GM18868 (cell line): ENCODE results near the gene COBL.

Experiments
- ATAC-seq: cut with Tn5 transposase; IDR thresholded peaks from one replicate; pipeline ENCODE4 v1.9.1; 2021; ENCODE audit warnings: mild to moderate bottlenecking, moderate library complexity; ENCODE audit not compliant: unreplicated experiment

The COBL gene

DNA sequence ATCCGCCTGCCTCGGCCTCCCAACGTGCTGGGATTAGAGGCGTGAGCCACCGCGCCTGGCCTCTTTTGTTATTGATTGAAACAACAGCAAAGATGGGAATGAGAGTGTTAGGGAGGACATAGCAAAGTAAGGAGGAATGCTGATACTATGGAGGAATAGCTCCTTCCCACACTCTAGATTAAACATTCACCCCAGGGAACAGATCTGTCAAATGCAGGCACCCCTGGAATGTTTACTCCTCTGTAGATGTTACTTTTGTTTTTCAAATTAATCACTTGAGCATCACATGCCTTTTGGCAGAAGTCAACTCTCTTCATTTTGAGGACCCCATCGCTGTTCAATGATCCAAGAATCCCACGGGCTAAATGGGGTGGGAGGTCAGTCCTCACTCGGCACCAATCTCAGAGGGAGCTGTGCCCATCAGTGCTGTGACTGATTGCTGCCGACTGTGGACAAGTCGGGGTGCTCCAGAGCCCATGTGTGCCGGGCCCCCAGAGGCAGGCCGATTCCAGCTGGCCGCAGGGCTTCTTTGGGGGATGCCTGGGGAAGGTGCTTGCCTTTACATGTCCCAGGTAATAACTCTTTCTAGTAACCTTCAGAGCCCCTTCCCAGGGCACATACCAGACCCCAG lies 10.2 kb upstream of the COBL start:
- ATAC-seq: no peak

DNA sequence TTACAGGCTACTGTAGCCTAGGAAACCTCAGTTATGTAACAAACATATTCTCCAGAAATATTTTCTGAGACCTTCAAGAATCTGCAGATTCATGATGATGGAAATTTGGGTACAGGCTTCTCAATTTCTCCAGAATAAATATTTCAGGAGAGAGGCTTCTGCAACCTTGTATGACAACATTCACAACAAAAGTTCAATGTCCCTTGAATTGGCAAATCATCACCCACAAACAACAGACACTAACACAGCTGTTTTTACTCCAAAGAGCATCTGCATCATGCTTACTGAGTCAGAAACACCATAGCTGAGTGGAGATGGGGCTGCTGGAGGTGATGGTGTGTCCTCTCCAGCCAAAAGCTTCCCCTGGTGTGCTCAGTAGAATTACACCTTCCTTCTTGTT lies 9.3 kb upstream of the COBL start:
- ATAC-seq: no peak

DNA sequence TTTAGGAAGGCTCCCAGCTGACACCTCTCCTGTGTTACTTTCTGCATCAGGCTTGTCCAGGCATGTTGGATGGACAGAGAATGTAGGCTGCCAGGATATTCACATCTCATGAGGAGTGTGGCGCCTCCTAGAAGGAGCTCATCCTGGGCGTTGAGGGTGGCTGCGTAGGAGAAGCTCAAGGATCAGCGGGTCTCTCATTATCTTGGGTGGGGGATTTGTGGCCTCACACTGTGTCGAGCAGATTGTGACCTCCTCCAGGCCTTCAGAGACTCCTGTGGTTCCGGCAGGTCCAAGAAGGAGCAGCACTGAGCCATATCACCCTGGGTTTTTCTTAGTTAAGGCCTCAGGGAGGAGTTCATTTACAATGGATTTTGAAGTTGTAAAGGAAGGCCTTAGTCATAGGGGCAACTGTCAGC lies 8.7 kb upstream of the COBL start:
- ATAC-seq: no peak

DNA sequence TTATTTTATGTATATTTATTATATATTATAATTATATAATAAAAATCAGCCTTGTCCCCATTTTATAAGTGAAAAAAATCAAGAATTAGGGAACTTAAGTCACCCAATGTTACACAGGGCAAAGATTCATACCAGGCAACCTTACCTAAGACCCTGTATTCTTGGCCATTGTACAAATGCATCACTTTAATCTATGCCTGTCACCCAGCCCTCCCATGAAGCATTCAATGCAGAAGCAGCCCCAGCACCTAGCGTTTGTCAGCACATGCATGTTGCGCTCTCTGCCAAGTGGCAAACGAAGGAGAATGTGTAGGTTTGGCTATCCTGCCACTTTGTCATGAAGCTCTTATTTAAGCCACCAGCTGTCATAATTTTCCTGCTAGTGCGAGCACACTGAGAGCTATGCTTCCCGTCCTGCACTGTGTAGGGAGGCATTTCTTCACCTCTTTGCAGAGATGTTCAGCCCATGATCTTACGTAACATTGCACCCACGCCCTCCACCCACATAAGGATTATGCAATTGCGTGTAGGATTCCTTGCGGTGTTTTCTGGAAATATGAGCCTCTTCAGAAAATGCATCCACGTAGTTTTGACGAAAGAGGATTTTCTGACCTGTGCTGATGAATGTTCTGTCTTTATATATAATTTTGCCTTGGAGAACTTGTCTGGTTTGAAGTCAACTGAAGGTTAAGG lies 7.7 kb upstream of the COBL start:
- ATAC-seq: no peak

DNA sequence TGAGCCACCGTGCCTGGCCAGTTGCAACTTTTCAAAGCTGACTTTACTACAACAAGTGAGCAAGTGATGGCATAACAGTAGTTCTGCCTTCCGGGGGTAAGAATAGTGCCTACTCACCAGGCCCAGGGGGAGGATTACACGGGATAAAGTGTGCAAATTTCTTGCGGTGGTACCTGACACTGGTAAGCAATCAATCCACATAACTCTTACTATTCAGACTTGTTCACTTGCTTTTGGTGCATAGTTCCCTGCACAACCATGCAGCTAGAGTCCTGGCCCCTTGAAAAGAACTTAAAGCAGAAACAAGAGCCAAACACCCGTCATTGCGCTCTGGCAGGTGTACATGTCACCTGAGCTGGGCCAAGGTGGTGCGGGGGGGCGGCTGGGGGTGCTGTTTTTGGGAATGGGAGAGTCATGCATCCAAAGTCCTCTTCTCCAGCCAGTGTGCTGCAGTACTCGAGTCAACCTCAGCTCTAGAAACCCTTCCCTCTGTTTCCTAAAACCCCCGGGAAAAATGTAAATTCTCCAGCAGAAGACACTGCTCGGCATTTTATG lies 5.4 kb upstream of the COBL start:
- ATAC-seq: no peak

DNA sequence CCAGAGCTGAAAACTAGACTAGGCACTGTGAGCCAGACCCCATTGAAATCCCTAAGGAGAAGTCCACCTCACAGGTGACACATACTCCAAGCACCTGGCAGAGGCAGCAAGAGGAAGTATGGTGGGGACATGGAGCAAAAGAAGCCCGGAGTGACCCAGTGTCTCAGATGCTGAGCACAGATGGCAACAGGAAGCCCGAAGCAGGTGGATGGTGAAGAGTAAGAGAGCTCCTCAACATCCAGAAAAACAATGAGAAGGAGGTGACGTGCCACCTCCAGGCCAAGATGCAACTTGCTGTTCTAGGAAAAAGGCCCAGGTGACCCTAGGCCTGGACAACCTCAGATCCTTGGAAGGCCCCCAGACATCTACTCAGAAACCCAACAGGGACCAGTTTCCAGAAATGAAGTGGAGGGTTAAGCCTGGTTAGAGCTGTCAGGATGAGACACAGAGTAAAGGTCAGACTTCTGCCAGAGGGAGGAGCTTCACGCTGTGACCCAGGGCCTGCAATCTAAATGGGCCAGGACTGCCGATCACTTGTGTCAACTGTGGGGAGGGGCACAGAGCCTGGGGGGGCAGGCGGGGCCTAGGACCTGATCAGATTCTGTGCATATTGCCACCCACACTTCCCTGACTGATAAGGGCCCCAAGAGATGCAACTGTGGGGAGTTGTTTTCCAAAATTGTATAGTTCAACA lies 2.4 kb upstream of the COBL start:
- no peak for ATAC-seq

DNA sequence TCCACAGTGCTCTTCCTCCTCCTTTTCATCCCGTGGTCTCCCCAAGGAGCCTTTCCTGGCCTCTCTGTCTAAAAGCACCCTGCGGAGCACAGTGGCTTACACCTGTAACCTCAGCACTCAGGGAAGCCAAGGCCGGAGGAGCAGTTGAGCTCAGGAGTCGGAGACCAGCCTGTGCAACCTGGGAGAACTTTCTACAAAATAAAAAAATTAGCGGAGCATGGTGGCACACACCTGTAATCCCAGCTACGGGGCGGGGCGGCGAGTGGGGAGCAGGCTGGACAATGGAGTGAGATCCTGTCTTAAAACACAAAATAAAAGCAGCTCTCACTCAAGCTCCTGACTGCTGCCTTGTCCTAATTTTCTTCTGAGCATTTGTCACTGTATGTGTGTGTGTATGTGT lies 1.4 kb upstream of the COBL start:
- ATAC-seq: no peak

DNA sequence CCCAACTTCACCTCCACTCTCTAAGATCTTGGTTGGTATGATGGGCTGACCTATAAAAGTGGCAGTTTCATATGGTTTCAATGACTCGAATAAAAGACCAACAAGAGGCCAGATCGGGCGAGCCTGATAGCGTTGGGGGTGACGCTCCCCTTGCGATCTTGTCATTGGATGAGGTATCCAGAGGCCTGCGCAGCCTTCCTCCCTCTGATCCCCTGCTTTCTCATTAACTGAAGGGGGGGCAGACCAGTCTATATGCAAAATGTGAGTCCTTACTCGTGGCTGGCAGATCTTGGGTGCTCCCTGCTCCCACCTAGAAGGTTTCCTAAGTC lies 937 bp upstream of the COBL start:
- ATAC-seq: no peak

DNA sequence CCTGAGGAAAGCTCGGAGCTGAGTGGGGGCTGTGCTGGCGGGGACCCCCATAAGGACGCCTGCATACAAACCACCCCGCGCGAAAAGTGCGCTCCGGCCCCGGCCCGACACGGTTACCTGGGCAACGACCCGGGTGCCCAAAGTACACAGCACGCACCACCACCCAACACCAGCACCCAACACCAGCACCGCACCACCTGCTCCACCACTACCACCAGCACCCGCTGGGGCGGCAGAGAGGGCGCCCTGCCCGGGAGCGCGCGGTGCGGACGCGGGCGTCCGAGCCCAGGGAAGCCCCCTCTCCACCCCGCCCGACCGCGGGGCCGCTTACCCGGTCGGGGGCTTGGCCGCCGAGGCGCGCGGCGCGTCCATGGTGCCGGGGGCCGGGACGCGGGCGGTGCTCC lies 345 bp downstream of the COBL start:
- no peak for ATAC-seq

DNA sequence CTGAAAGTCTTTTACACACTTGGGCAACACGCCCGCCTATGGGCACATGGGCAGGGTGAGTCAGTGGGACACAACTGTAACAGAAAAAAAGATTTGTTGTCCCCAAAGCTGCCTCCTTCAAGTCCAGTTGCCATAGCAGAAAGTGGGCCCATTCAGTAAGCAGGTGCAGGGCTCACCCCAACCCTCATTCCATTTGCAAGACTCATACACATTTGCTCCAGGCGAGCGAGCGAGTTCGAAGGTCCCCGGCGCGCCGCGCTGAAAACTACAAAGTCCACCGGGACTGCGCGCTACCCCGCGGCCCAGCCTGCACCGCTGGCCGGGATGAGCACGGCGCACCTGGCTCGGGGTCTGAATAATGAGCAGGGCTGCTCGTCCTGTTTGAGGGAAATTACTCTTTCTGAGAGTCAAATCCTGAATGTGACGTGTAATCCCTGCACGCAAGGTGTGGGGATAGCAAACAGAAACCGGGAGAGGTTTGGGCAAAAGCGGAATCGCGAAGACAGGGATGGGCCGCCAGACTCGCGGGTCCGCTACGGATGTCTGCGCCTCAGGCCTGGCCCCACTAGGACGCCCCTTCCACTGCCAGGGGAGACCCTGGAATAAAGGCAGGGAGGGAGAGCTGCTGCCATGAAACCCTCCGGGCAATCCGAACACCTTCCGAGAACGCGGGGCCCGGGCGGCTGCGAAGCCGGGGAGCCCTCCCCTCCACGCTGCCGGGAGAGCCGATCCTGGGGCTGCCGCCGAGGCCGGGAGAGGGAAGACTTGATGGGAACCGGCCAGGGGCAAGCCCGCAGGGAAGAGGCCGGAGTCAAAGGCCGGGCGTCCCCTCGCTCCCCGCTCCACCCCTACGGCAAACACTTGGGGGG lies 982 bp downstream of the COBL start:
- ATAC-seq: no peak

DNA sequence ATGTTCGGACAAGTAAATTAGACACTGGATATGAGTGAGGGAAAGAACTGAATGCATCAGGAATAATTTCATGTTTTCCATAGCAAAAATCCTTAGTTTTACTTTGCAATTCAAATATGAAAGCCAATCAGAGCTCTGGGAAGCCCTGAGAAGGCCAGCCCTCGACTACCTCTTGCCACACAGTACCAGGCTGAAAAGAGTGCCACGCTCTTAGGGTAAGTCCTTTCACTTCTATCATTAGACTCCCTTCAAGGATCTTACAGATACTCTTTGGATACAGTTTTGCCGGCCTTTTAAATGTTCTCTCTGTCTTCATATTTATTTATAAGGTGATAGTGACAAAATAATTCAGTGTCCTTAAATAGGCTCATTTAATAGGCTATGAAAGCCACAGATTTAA lies 1.9 kb downstream of the COBL start:
- no peak for ATAC-seq

DNA sequence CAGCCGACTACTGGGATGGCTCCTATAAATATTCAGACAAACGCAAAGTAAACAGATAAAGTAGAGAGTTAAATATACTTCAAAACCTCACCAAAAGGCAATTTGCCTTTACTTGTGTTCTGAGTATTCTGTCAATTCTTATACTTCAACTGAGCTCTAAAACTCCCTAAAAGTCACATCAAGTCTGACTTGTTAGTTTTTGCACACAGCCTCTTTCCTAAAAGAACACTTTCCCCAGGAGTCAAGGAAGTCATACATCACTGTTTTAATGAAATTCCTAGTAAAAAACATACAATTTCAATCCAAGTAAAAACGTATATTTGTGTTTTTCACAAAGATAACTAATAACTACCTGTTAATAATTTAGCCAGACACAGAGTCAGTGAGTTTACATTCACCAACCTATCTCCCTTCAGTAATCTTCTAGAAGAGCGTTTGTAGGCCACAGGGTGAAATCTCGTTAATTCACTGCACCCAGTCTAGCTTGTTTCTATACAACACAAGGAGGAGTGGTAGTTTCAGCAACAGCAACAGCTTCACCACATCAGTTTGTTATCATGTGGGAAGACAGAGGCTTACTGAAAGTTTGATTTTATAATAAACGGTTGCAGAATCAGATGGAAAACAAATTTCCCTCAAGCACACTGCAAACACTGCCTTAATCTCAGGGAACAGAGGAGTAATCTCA lies 2.7 kb downstream of the COBL start:
- ATAC-seq: no peak

DNA sequence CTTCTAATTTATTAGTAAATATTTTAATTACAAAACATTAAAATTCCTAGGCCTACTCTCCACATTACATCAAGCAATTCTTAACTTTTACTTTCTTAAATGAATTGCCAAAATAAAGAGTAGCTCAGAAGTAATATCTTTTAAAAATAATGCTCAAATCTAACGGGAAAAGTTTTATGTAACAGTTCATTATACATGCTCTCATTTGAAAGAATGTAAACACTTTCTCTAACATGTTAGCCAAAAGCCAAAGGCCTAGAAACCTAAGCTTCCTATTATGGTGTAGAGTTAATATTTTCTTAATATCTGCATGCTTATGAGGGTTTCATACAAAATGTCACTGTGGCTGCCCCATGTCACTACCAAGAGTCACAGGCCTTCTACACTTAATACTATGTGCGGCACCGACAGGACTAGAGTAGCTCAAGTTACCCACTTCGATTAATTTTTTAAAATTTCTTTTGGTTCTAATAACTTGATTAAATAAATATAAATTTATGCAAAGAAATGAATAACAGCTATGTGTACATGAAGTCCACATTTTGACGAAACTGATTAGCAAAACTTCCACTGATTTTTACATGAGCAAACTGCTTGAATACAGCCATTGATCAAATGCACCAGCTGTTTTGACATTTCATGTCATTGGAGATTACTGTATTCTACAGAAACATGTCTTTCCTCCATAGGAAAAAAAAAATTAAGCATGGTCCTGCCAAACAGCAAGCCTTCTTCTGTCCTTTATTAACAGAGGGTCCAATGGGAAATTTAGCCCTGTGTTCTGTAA lies 3.5 kb downstream of the COBL start:
- ATAC-seq: no peak

DNA sequence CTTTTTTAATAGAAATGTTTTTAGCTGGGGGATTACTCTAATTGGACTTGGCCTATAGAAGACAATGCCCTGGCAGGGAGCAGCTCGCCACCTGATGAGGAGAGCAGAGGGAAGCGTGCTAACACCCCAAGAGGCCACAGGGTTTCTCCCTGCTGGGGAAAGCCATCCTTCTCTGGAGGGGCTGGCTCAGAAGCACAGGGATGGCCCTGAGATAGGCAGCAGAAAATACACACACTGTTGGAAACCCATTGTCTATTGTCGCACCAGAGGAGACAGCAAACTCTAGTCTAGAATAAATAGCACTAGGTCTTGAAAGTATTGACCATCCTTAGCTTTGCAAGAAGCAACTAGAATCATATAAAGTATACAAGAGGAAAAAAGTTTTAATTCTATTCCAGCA lies 5.4 kb downstream of the COBL start:
- no peak for ATAC-seq

DNA sequence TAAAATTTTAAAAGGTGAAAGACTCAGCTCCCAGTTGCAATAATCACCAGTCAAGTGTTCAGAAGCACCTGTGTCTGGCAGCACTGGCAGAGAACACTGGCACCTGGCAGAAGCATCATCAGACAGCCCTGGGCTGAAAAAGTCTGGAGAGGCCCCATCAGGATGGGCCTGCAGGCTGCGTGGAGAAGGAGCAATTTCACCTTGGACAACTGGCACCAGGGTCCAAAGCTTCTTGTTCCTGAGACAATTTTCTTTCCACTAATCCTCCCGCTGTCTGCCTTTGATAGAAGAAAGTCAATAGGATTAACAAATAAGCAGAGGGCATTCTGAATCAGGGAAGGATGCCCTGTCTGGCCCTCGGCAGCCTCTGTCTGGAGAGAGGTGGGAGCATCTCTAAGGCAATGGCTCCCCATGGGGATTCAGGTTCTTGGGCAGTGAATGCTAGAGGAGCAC lies 6.5 kb downstream of the COBL start:
- no peak for ATAC-seq

DNA sequence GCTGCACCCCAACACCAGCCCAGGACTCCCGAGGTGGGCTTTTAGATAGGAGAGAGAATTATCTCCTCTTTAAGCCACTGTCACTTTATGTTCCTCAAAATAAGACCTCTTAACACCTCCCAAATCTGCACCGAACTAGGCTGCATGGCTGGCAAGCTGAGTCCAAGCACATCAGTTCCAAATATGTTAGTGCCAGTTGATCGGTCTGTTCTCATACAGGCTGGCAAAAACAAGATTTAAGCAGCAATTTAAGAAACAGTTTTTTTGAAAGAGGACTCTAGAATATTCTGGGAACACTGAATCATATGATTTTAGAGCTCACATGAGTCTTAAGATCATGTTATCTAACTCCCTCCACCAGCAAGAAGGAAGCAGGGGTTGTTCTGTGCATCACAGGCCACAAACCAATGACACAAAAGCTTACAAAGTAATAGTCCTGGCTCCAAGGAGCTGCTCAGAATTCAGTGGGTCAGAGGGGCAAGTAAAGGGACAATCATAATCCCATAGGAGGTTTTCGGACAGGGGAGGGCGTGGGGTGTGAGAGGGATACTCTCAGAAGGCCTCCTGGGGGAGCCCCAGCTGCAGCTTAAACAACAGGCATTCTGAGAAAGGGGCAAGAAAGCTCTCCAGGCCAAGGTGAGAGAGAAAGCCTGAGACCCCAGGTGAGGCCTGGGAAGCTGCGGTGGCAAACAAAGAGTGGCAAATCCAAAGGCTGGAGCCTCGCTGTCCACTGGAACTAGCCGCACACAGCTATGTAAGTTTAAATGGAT lies 7.1 kb downstream of the COBL start:
- no peak for ATAC-seq

DNA sequence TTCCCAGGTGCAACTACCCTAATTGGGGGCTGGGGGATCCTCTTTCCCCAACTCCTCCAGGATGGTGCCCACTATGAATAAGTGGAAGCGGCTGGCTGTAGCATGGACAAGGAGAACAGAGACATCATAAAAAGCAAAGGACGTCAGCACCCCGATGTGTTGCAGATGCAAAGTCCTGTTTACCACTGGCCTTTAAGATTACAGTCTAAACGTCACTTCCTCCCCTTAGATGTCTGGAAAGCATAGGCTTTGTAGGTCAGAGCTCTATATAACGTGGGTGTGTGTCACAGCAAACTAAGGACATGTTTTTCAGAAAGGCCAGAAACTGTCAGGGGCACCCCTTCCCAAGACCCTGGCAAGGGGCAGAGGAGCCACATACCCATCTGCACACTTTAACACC lies 7.9 kb downstream of the COBL start:
- ATAC-seq: no peak

DNA sequence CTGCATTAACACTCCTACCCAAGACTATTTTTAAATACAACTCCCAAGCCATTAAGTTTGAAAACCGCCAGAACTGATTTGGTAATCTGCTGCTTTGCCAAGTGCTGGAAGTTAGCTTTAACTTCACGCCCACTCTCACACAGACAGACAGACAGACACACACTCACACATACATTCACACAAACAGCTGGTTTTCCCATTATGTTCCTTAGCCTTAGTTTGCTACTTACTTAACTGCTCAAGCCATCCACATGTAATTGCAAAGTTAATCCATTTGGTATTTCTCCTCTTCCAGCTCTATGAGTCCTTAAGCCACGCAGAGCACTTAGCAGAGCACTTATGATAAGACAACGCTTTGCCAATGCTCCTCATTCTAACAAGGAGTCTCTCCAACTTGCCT lies 8.3 kb downstream of the COBL start:
- ATAC-seq: no peak

DNA sequence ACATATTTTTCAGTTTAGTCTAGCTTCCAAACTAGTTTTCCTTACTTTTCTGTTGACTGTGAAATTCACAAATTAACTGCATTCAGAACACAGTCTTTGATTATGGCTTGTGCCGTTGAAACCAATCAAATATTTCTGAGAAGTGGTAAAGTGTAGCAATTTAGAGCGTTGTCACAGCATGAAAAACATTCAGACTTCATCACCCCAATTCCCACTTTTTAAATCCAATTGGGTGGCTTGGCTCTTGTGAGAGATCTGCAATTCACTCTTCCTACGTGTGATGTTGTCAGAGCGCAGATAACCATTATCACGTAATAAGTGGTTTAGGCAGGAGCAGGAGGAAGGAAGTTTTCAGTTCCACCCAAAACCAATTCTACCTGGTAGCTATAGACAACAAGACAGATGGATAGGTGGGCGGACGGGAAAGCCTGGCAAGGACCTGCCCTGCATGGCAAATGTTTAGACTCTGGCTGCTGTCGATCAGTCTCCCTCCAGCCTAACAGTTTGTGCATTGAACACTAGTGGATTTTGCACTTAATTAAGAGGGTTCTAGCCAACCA lies 8.9 kb downstream of the COBL start:
- ATAC-seq: no peak
